Activated naive CD4-positive, alpha-beta T cell treated with anti-CD3 and anti-CD28 coated beads for 36 hours (primary cell): Measurements from ENCODE around the gene STOX2. TPM values are rescaled to one million over a fixed set of nuclear protein-coding genes. Genes with fewer than 3 reads are reported as not detected.

ENCODE experiments used
- CTCF ChIA-PET: fragments of 350-600 bp; sonication (Branson Sonifier 250); formaldehyde crosslinking; loops from one replicate; lab custom pipeline; 2021; ENCODE audit warnings: antibody characterized with exemption; lab: Charles Lee
- DNase-seq: peaks from one replicate; pipeline ENCODE4 v3.0.0-alpha.2; 2020
- H3K27ac Mint-ChIP-seq: one replicate; pipeline ENCODE4 v1.8.0; 2021; ENCODE audit warnings: mild to moderate bottlenecking, mixed read lengths
- H3K27me3 Mint-ChIP-seq: one replicate; pipeline ENCODE4 v1.8.0; 2021; ENCODE audit warnings: low read depth, mixed read lengths
- H3K36me3 Mint-ChIP-seq: one replicate; pipeline ENCODE4 v1.8.0; 2021; ENCODE audit warnings: low read depth, mixed read lengths
- H3K4me1 Mint-ChIP-seq: one replicate; pipeline ENCODE4 v1.8.0; 2021; ENCODE audit warnings: low read depth, mixed read lengths
- H3K4me3 Mint-ChIP-seq: one replicate; pipeline ENCODE4 v1.8.0; 2021; ENCODE audit warnings: mild to moderate bottlenecking, moderate library complexity, mixed read lengths
- H3K9me3 Mint-ChIP-seq: one replicate; pipeline ENCODE4 v1.8.0; 2021; ENCODE audit warnings: mixed read lengths
- intact Hi-C: fragments of 100-400 bp; cut with micrococcal nuclease; formaldehyde crosslinking; loops from one replicate; pipeline ENCODE4 v1.15.1; 2023
- total RNA-seq, 2 experiments: library from RNA; stranded (reverse); gene quantifications; one replicate each; pipeline ENCODE4 v1.2.3, GENCODE V29; 2021

STOX2 gene
- total RNA-seq, 2 experiments from 2014 or later: not detected

DNA sequence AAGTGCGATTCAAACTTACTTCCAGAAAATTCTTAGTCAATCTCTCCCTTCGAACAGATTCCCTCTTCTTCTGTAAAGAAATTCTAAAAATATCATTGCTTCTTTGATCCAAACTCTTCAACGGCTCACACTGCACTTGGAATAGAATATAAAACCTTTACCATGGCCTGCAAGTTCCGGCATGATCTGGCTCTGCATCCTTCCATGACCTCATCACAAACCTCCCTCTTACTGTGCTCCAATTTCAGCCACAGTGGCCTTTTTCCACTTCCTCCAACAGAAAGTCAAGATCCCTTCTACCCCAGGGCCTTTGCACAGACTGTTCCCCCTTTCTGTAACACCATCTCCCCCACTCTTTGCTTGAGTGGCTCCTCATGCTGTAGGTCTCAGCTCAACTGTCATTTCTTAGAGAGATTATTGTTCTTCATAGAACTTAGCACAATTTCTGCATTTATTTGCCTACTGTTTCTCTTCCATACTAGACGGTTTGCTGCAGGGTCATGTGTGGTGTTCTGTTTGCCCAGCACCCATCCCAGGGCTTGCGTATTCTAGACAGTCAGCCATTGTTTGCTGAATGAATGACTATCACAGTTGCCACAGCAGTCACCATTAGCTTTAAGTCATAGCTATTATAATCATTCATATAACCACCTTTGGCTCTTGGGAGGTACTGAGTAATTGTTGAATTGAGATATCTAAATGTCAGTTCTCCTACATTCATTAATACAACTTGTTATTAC lies 1.9 kb upstream of the STOX2 start:
- intact Hi-C loops: no loop called here
- no peak overlapping the region for H3K27ac Mint-ChIP-seq
- DNase-seq: no peak
- H3K36me3 Mint-ChIP-seq: no peaks in the 10 kb centered on the region
- CTCF ChIA-PET: no interaction called here
- peaks cover 45% of the 10 kb centered on the region for H3K27me3 Mint-ChIP-seq
- peaks cover 5% of the 10 kb centered on the region for H3K9me3 Mint-ChIP-seq
- peaks cover 6% of the 10 kb centered on the region for H3K4me1 Mint-ChIP-seq
- H3K4me3 Mint-ChIP-seq: no peak overlapping the region

DNA sequence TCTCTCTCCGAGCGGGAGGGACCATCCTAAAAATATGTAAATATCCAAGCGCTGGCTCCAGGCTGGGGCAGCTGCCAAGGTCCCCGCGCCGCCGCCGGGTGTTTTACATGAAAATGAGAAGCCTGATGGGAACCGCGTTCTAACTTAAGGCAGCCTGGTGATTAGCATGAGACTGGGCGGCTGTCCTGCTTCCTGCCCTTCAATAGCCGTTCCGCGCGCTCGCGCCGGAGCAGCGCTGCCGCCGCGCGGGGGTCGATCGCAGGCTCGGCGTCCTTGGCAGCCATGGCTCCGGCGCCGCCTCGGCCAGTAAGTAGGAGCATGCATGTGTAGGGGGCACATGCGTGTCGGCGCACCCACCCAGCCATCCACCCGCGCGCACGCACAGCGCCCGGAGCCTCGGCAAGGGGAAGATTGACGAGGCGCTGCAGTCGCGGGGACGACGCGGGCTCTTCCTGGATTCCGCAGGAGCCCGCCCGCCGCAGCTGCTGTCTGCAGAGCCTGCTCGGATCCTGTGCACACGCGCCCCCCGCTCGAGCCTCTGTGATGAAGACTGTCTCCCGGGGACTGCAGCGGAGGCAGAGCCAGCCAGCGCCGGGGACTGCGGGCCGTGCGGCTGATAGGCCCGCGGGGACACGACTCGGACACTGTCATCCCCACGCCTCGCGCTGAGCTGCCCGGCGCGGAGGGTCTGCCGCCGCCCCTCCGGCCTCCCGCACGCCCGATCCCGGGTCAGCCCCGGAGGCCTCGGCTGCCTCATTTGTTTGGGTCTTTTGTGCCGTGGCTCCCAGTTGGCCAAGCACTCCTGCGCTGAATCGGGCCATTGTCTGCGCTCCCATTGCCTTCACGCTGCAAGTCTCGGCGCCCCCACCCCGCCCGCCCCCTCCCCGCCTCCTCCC lies 734 bp downstream of the STOX2 start:
- H3K4me1 Mint-ChIP-seq: peaks cover 6% of the 10 kb centered on the region
- peaks cover 60% of the 10 kb centered on the region for H3K27me3 Mint-ChIP-seq
- intact Hi-C loops: no loop called here
- H3K36me3 Mint-ChIP-seq: no peaks in the 10 kb centered on the region
- DNase-seq: peak; percentile 7
- H3K4me3 Mint-ChIP-seq: peak overlapping the region; percentile 39
- no peak overlapping the region for H3K27ac Mint-ChIP-seq
- no peaks in the 10 kb centered on the region for H3K9me3 Mint-ChIP-seq
- CTCF ChIA-PET: interaction anchor here (0.6 kb wide), 1 partner anchor 432 kb away, joined by 3 read pairs; no protein-coding TSS in a partner anchor

DNA sequence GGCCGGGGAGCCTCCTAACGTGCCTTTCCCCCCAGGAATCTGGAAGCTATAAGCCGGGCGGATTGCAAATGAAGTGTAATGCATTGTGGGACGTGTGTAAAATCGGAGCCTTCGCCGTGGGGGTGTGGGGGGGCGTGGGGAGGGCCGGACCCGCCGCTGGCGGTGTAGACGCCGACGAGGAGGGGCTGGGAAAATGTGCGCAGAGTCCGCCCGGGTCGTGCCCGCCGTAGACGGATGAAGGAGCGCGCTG lies 1.3 kb downstream of the STOX2 start:
- H3K36me3 Mint-ChIP-seq: no peaks in the 10 kb centered on the region
- H3K9me3 Mint-ChIP-seq: no peaks in the 10 kb centered on the region
- no peak overlapping the region for H3K27ac Mint-ChIP-seq
- DNase-seq: no peak
- H3K4me1 Mint-ChIP-seq: peaks cover 6% of the 10 kb centered on the region
- intact Hi-C loops: no loop called here
- CTCF ChIA-PET: no interaction called here
- H3K27me3 Mint-ChIP-seq: peaks cover 60% of the 10 kb centered on the region
- no peak overlapping the region for H3K4me3 Mint-ChIP-seq

DNA sequence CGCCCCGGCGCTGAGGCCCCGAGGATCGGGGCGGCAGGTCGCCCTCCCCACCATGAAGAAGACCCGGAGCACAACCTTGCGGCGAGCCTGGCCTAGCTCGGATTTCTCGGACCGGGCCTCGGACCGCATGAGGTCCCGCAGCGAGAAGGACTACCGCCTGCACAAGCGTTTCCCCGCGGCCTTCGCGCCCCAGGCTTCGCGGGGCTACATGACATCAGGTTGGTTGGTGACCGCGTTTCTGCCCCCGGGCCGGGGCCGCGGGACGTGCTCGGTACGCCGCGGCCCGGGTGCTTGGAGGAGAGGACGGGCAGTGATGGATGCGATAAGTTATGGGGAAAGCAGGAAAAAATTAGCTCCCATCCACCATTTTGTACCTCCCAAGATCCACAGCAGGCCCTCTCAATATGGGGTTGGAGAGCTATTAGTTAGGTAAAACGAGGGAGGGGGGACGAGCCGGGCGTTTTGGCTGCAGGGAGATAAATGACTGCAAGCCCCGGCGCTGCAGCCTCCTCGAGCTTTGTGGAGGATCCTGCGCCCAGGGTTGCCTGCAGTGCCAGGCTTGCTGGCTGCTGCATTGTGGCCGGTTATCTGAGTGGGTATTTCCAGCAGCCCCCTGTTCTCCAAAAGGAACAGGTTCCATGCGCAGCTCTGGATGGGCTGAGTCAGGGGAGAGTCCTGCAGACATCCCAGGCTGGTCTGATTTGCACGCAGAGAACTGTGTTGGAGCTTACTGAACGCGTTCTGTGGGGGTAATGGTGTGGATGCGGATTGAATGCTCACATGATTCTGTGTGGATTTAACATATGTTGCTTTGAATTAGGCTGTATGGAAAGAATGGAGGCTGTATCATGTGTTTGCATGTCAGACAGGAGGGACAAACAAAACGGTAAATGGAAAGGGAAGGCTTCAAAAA lies 1.9 kb downstream of the STOX2 start:
- intact Hi-C loops: no loop called here
- peaks cover 6% of the 10 kb centered on the region for H3K4me1 Mint-ChIP-seq
- H3K27ac Mint-ChIP-seq: no peak overlapping the region
- H3K4me3 Mint-ChIP-seq: no peak overlapping the region
- H3K27me3 Mint-ChIP-seq: peaks cover 54% of the 10 kb centered on the region
- no peaks in the 10 kb centered on the region for H3K36me3 Mint-ChIP-seq
- H3K9me3 Mint-ChIP-seq: no peaks in the 10 kb centered on the region
- no peak for DNase-seq
- CTCF ChIA-PET: no interaction called here

DNA sequence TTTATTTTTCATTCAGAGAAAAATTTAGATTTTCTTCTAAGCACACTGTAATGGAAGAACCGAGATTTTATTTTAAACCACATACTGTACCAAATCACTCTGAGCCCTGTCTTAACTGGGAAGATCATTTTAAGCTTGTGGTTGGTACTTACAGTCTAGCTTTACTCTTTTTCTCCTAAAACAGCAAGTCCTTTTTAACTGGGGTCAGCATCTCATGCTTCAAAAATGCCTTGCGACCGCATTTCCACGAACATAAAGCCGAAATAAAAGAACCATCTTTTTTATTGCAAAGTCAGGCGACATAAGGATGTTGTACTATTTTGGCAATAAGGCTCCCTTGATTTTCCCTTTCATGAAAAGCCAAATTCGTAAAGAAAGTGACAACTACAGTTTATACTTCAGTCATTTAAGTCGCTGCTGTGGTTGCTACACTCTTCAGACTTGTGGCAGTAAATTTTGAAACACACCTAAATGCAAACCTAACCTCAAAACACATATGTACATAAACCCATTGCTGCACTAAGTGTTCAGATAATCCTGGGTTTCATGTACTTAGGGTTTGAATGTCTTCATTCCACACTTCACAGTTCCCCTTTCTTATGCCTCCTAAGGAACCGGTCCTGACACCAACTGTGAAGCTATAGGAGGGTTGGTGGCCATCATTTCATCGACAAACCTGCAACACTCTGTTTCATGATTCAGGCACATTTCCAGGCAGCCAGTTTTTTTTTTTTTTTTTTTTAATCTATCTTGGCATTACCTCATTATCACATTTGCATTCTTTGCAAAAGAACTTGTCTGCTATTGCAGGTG lies 3.0 kb downstream of the STOX2 start:
- H3K27me3 Mint-ChIP-seq: peaks cover 47% of the 10 kb centered on the region
- H3K36me3 Mint-ChIP-seq: no peaks in the 10 kb centered on the region
- intact Hi-C loops: no loop called here
- peaks cover 6% of the 10 kb centered on the region for H3K4me1 Mint-ChIP-seq
- H3K4me3 Mint-ChIP-seq: no peak overlapping the region
- H3K9me3 Mint-ChIP-seq: no peaks in the 10 kb centered on the region
- no peak for DNase-seq
- no peak overlapping the region for H3K27ac Mint-ChIP-seq
- CTCF ChIA-PET: no interaction called here

DNA sequence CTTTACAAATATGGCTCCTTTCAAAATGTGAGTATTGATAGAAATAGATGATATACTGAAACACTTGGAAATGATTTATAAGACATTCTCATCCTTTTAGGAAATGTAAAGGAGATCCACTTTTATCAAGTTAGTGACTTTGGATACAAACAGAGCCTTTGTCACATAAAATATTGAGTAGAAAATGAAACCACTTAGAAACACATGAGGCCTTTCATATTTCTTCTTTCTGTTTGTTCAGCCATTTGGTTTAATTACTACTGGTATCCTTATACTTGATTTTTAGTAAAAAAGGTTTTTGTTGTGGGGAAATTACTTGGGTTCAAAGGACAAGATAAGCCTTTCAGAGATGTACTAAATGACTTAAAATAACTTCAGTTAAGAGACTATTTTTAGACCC lies 4.1 kb downstream of the STOX2 start:
- no peaks in the 10 kb centered on the region for H3K9me3 Mint-ChIP-seq
- CTCF ChIA-PET: no interaction called here
- H3K36me3 Mint-ChIP-seq: no peaks in the 10 kb centered on the region
- DNase-seq: no peak
- intact Hi-C loops: no loop called here
- H3K4me1 Mint-ChIP-seq: peaks cover 6% of the 10 kb centered on the region
- peaks cover 40% of the 10 kb centered on the region for H3K27me3 Mint-ChIP-seq
- H3K4me3 Mint-ChIP-seq: no peak overlapping the region
- H3K27ac Mint-ChIP-seq: no peak overlapping the region

DNA sequence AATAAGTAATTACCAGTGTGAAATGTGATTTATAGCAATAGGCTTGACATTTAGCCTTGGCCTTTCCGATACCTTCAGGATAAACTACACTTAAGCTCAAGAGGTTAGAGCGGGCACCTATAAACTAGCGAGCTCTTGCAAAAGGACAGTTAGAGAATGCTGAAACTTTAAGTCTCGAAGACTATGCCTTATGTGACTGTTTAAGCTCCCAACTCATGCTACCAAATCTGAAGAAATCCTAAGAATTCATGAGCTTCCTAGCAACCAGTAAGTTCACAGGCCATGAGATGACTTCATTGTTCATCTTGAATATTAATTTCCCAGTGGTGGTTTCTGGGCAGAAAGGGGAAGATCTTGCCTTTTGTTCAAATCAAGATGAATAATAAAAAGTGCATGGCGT lies 4.7 kb downstream of the STOX2 start:
- Mint-ChIP-seq H3K4me1 (peaks cover 4% of the 10 kb centered on the region), H3K27me3 (peaks cover 37% of the 10 kb centered on the region), H3K27ac (no peak overlapping the region), H3K4me3 (no peak overlapping the region), H3K9me3 (no peaks in the 10 kb centered on the region), H3K36me3 (no peaks in the 10 kb centered on the region)
- DNase-seq: no peak
- CTCF ChIA-PET: no interaction called here
- intact Hi-C loops: no loop called here

DNA sequence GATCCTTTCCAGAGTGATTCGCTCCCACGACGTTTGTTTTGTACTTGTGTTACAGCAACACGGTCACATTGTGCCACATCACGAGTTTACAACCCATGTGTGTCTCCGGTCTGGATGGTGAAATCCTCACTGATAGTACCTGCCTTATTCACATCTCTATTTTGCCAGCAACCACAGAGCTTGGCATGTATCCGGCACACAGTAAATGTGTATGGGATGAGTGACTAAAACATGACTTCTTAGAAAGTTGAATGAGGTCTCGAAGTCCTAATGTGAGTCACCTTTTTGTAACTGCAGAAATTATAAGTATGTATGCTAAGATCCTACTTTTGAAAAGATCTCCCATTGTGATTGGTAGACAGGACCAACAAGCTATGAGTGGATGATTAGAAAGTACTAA lies 7.5 kb downstream of the STOX2 start:
- CTCF ChIA-PET: no interaction called here
- no peaks in the 10 kb centered on the region for H3K9me3 Mint-ChIP-seq
- H3K27me3 Mint-ChIP-seq: peaks cover 20% of the 10 kb centered on the region
- no peak overlapping the region for H3K27ac Mint-ChIP-seq
- intact Hi-C loops: no loop called here
- H3K36me3 Mint-ChIP-seq: no peaks in the 10 kb centered on the region
- DNase-seq: no peak
- no peak overlapping the region for H3K4me3 Mint-ChIP-seq
- no peaks in the 10 kb centered on the region for H3K4me1 Mint-ChIP-seq

DNA sequence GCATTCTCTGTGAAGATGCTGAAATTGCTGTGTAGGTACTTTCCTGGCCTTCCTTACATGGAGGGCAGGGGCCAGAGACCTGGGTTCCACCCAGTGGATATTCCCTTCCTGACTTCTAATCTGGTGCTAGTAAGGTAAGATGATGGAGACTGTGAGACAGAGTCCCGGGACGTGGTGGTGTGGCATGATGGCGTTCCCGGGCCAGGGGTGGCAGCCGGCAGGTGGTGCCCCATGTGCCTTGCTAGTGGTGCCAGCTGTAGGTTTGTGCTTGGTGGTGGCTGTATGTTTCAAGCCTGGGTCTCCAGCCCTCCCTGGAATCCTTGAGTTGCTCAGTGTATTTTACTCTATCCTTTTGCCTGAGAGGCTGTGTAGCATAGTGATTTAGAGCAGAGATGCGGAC lies 10.9 kb downstream of the STOX2 start:
- no peaks in the 10 kb centered on the region for H3K4me1 Mint-ChIP-seq
- intact Hi-C loops: no loop called here
- no peak overlapping the region for H3K4me3 Mint-ChIP-seq
- H3K27me3 Mint-ChIP-seq: peaks cover 4% of the 10 kb centered on the region
- H3K9me3 Mint-ChIP-seq: no peaks in the 10 kb centered on the region
- DNase-seq: no peak
- no peaks in the 10 kb centered on the region for H3K36me3 Mint-ChIP-seq
- CTCF ChIA-PET: no interaction called here
- H3K27ac Mint-ChIP-seq: no peak overlapping the region

DNA sequence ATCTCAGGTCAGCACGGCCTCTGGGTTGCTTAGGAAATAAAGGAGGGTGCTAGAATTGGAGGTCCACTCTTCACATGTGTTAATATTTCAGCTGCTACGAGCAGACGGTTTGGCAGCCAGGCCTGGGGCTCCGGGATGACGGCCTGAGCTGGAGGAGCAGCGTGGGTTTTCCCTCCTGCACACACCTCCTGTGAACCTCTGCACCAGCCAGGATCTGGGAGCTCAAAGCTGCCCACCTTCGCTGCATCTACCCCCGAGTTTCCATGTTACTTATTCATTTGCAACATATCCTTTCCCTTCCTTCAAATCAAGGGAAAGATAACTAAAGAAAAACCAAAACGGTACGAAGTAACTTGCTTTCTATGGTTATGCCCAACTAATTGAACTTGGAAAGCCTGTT lies 13.6 kb downstream of the STOX2 start:
- CTCF ChIA-PET: interaction anchor here (1.0 kb wide), 1 partner anchor 447 kb away, joined by 3 read pairs; no protein-coding TSS in a partner anchor

DNA sequence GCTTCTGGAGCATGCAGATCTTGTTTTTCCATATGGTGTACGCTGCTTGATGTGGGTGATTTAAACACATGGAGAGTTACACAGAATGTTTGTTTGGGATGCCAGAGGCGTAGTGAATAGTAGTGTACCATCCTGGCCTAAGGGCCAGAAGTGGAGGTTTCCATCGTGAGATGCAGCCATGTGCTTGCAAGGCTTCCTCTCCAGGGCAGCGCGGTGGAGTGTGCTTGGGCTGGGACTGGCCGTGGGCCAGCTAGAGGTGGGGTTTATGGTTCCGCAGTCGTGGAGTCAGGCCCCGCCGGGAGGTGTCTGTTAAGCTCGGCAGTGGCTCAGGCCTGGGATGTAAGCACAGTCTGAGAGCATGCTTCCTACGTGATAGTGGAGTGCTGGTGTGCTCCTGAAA lies 14.0 kb downstream of the STOX2 start:
- no peaks in the 10 kb centered on the region for H3K4me1 Mint-ChIP-seq
- H3K27ac Mint-ChIP-seq: no peak overlapping the region
- H3K27me3 Mint-ChIP-seq: peaks cover 6% of the 10 kb centered on the region
- intact Hi-C loops: no loop called here
- H3K4me3 Mint-ChIP-seq: no peak overlapping the region
- CTCF ChIA-PET: interaction anchor here (0.6 to 1.0 kb wide), 2 partner anchors 154 to 447 kb away, joined by 3 to 7 read pairs; no protein-coding TSS in a partner anchor
- no peaks in the 10 kb centered on the region for H3K9me3 Mint-ChIP-seq
- DNase-seq: no peak
- no peaks in the 10 kb centered on the region for H3K36me3 Mint-ChIP-seq

More for the DNA sequence above, 13.6 kb downstream of the STOX2 start:
- intact Hi-C loops: no loop called here
- no peak overlapping the region for H3K27ac Mint-ChIP-seq
- H3K9me3 Mint-ChIP-seq: no peaks in the 10 kb centered on the region
- no peaks in the 10 kb centered on the region for H3K36me3 Mint-ChIP-seq
- H3K4me1 Mint-ChIP-seq: no peaks in the 10 kb centered on the region
- no peak overlapping the region for H3K4me3 Mint-ChIP-seq
- DNase-seq: no peak
- H3K27me3 Mint-ChIP-seq: peaks cover 6% of the 10 kb centered on the region
